Prostate gland (tissue), 2 donors: ENCODE results near the gene SURF6.

Source experiments
- CTCF ChIP-seq, 4 experiments: fragments of 200-600 bp in 2 of 4; fragments of 450-650 bp in 2 of 4; sonication (generic) in 2 of 4; IDR thresholded peaks; 1 replicate in 3 of 4; 2 replicates in 1 of 4; pipeline ENCODE4 v1.5.1; 2016 to 2019; ENCODE audit warnings: antibody characterized with exemption in 4 of 4, mild to moderate bottlenecking in 2 of 4, moderate library complexity in 2 of 4
- POLR2A ChIP-seq: fragments of 450-650 bp; IDR thresholded peaks from one replicate; pipeline ENCODE4 v1.6.1; 2016; ENCODE audit warnings: antibody characterized with exemption, mild to moderate bottlenecking

GRCh38 chr9:133366435-133366834, 30.4 kb upstream of the SURF6 start:
- no peak for TF ChIP-seq POLR2A
- no peak for TF ChIP-seq CTCF (IDR thresholded peaks at IDR 0.05)
